ENCODE results near the gene SLC22A23. TPM values are rescaled to one million over a fixed set of nuclear protein-coding genes. Genes with fewer than 3 reads are reported as not detected.

Gene SLC22A23
- total RNA-seq, 2 donors from 2014 or later, result 53.1 to 129 TPM

- 89% methylated on average over 14 of the region's 14 CpGs for WGBS
- intact Hi-C loops (cut with DNase I), result loop anchor here (10.0 kb wide), 1 partner anchor 709 kb away; no protein-coding TSS in a partner anchor
- Histone ChIP-seq H3K36me3 (peaks cover 0 to 6% of the 10 kb centered on the region in 2 donors), H3K4me1 (replicated peaks) (peaks cover 6% of the 10 kb centered on the region), H3K9me3 (no peaks in the 10 kb centered on the region), H3K4me3 (no peak overlapping the region), H3K27me3 (replicated peaks; ENCODE audit: insufficient read depth) (no peaks in the 10 kb centered on the region), H3K27ac (no peak overlapping the region)
- no peak for DNase-seq (ENCODE audit: low spot score)
- TF ChIP-seq POLR2A (IDR thresholded peaks at IDR 0.05), result no peak
- TF ChIP-seq POLR2AphosphoS5 (IDR thresholded peaks at IDR 0.05), result no peak
- no peak for TF ChIP-seq CTCF (IDR thresholded peaks at IDR 0.05)
Measured at GRCh38 chr6:3285732-3286131, 171.1 kb downstream of the SLC22A23 start.

- 81% methylated on average over 19 of the region's 19 CpGs for WGBS
- Histone ChIP-seq H3K27ac (no peak overlapping the region), H3K4me1 (replicated peaks) (peaks cover 6% of the 10 kb centered on the region), H3K27me3 (replicated peaks; ENCODE audit: insufficient read depth) (no peaks in the 10 kb centered on the region), H3K36me3 (peaks cover 0 to 6% of the 10 kb centered on the region in 2 donors), H3K4me3 (no peak overlapping the region), H3K9me3 (no peaks in the 10 kb centered on the region)
- intact Hi-C loops (cut with DNase I), result loop anchor here (10.0 kb wide), 1 partner anchor 710 kb away; no protein-coding TSS in a partner anchor
- TF ChIP-seq POLR2A (IDR thresholded peaks at IDR 0.05), result no peak
- no peak for TF ChIP-seq POLR2AphosphoS5 (IDR thresholded peaks at IDR 0.05)
- TF ChIP-seq CTCF (IDR thresholded peaks at IDR 0.05), result no peak
- no peak for DNase-seq (ENCODE audit: low spot score)
Measured at GRCh38 chr6:3285049-3285639, 171.7 kb downstream of the SLC22A23 start.

- H3K27ac ChIP-seq, result no peak overlapping the region
- peaks cover 6% of the 10 kb centered on the region for H3K4me1 ChIP-seq (replicated peaks)
- intact Hi-C loops (cut with DNase I), result loop anchor here (5.0 to 10.0 kb wide), 2 partner anchors 173 to 710 kb away; partner anchors contain the start of gene SLC22A23
- WGBS, result 50% methylated on average over 17 of the region's 17 CpGs
- peaks cover 0 to 6% of the 10 kb centered on the region in 2 donors for H3K36me3 ChIP-seq
- peak; percentile 54 for DNase-seq (ENCODE audit: low spot score)
- H3K27me3 ChIP-seq (replicated peaks; ENCODE audit: insufficient read depth), result no peaks in the 10 kb centered on the region
- H3K9me3 ChIP-seq, result no peaks in the 10 kb centered on the region
- no peak overlapping the region for H3K4me3 ChIP-seq
- no peak for TF ChIP-seq CTCF (IDR thresholded peaks at IDR 0.05)
- no peak for TF ChIP-seq POLR2AphosphoS5 (IDR thresholded peaks at IDR 0.05)
- no peak for TF ChIP-seq POLR2A (IDR thresholded peaks at IDR 0.05)
Measured at GRCh38 chr6:3284436-3284876, 172.4 kb downstream of the SLC22A23 start.

- no peak overlapping the region for H3K4me3 ChIP-seq
- H3K27ac ChIP-seq, result no peak overlapping the region
- intact Hi-C loops (cut with DNase I), result loop anchor here (5.0 to 10.0 kb wide), 2 partner anchors 173 to 711 kb away; partner anchors contain the start of gene SLC22A23
- H3K9me3 ChIP-seq, result no peaks in the 10 kb centered on the region
- no peak for DNase-seq (ENCODE audit: low spot score)
- WGBS, result 89% methylated on average over 23 of the region's 23 CpGs
- peaks cover 6% of the 10 kb centered on the region for H3K4me1 ChIP-seq (replicated peaks)
- H3K27me3 ChIP-seq (replicated peaks; ENCODE audit: insufficient read depth), result no peaks in the 10 kb centered on the region
- peaks cover 0 to 6% of the 10 kb centered on the region in 2 donors for H3K36me3 ChIP-seq
- TF ChIP-seq POLR2A (IDR thresholded peaks at IDR 0.05) (no peak), CTCF (IDR thresholded peaks at IDR 0.05) (no peak), POLR2AphosphoS5 (IDR thresholded peaks at IDR 0.05) (peak; percentile 59)
Measured at GRCh38 chr6:3283641-3284435, 173.0 kb downstream of the SLC22A23 start.
